HG02642 (cell line): ENCODE measurements around the gene TRIB2.
"Not testable (repeated sequence)": the region's sequence is repeated elsewhere in the genome, so short reads cannot be mapped to it uniquely, and the experiment has no call there.

Experiments
- ATAC-seq: cut with Tn5 transposase; IDR thresholded peaks from one replicate; pipeline ENCODE4 v1.9.1; 2021; ENCODE audit warnings: mild to moderate bottlenecking; ENCODE audit not compliant: unreplicated experiment, poor library complexity

TRIB2 gene

GRCh38 chr2:12716282-12717190, at the start of gene TRIB2:
Gene TRIB2 (plus strand): TSS chr2:12716936. CDS start chr2:12718308, 1,372 bp downstream.
- peak; percentile 76 for ATAC-seq

- no peak for ATAC-seq
Measured at GRCh38 chr2:12669036-12669435, 47.7 kb upstream of the TRIB2 start.

- no peak for ATAC-seq
Measured at GRCh38 chr2:12672711-12673315, 43.9 kb upstream of the TRIB2 start.

- ATAC-seq: no peak
Measured at GRCh38 chr2:12674644-12675328, 42.0 kb upstream of the TRIB2 start.

GRCh38 chr2:12675352-12675795, 41.4 kb upstream of the TRIB2 start:
- ATAC-seq: no peak

- ATAC-seq: no peak
Measured at GRCh38 chr2:12675801-12676200, 40.9 kb upstream of the TRIB2 start.

- ATAC-seq: no peak
Measured at GRCh38 chr2:12676771-12677170, 40.0 kb upstream of the TRIB2 start.

- ATAC-seq: no peak
Measured at GRCh38 chr2:12678186-12678585, 38.5 kb upstream of the TRIB2 start.

GRCh38 chr2:12679550-12680072, 37.1 kb upstream of the TRIB2 start:
- ATAC-seq: no peak

- ATAC-seq: not testable (repeated sequence)
Measured at GRCh38 chr2:12680115-12680514, 36.6 kb upstream of the TRIB2 start.

- ATAC-seq: no peak
Measured at GRCh38 chr2:12682017-12682416, 34.7 kb upstream of the TRIB2 start.

- no peak for ATAC-seq
Measured at GRCh38 chr2:12683457-12684100, 33.2 kb upstream of the TRIB2 start.

- ATAC-seq: no peak
Measured at GRCh38 chr2:12684471-12684936, 32.2 kb upstream of the TRIB2 start.

- ATAC-seq: no peak
Measured at GRCh38 chr2:12685145-12685544, 31.6 kb upstream of the TRIB2 start.

GRCh38 chr2:12685956-12686355, 30.8 kb upstream of the TRIB2 start:
- ATAC-seq: no peak

- no peak for ATAC-seq
Measured at GRCh38 chr2:12686708-12687283, 29.9 kb upstream of the TRIB2 start.

GRCh38 chr2:12688091-12688490, 28.6 kb upstream of the TRIB2 start:
- no peak for ATAC-seq

GRCh38 chr2:12688893-12689292, 27.8 kb upstream of the TRIB2 start:
- ATAC-seq: no peak

GRCh38 chr2:12693509-12693908, 23.2 kb upstream of the TRIB2 start:
- ATAC-seq: no peak
